GM18499 (cell line): ENCODE measurements around the gene GARNL3.

ENCODE experiments used
- ATAC-seq: cut with Tn5 transposase; IDR thresholded peaks from one replicate; pipeline ENCODE4 v1.9.1; 2021; ENCODE audit warnings: moderate number of reproducible peaks; ENCODE audit not compliant: insufficient read depth, unreplicated experiment

The GARNL3 gene

DNA sequence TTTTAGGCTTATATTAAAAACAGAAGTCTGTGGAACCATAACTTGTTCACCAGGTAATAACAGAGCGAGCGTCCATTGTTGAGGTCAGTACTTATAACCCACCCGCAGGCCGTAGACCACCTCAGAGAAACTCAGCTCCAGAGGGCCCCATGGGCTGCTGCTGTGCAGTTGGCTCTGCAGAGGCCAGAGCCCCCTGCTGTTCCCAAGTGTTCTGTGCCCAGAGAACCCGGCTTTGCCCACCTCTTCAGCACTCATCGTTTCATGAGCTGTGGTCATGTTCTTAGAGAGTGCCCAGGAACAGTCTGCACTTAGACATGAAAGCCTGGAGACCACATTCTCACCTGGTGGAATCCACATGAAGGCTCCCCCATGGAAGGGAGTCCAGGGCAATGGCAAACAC, 82.0 kb downstream of the GARNL3 start:
- ATAC-seq: no peak

DNA sequence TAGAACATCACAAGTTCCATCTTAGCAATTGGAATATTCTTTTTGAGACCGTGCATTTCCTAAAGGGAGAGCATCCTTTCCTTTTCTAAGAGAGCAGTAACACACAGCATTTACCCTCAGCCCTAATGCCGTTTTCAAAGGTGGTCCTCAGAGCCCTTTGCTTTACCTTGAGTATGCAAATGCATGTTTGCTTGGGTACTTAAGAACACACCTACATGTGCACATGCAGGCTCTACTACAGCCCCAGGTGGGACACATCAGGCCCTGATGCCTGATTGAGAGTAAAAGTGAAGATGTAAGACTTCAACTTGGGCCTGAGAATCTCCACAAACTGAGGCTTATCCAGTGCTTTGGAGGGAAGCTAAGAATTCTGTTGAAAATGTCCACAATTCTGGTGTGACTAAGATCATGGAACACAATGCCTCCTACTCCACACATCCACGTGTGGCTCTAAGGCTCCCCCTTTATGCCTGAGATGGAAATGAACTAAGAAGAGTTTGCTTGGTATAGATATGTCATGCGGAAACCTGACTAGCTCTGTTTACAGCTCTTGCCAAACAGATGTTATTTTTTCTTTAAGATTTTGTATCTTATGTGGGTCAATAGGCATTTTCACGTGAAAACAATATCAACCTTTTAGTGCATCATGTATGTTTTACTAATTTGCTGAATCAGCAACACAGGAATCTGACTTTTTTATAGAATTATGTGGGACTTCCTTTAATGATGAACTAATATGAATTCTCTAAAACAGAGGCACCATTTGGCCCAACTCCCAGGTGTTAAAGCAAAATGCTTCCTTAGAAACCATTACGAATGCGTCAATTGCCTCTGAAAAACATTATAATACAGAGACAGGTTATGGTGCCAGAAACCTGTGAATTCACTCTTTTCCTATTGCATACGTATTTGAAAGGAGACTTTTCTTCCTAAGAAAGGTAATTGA, 83.5 kb downstream of the GARNL3 start:
- no peak for ATAC-seq

DNA sequence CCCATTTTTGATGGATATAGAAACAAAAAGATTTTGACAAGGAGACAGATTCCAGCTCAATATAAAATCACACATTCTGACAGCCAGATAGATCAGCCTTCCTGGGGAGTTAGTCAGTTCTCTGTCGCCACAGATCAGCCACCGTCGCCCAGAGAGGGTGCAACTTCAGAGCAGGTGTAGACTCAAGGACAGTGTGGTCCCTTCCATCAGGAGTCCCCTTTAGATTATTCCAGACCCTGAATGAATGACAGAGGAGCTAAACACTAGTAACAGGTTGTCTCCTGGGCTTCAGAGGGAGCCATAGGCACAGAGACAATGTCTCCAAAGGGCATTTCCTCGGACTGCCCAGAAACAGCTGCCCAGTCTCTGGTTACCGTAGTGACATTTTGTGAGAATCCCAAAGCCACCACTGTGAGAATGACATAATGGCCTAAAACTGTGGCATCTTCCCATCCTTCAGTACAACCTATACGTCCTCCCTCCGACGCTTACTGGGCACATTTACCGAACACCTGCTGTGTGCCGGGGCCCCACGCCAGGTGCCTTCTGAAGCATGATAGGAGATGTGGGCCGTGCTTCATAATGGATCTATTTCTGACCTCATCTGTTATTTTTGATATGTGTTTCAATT, 85.0 kb downstream of the GARNL3 start:
- ATAC-seq: no peak

DNA sequence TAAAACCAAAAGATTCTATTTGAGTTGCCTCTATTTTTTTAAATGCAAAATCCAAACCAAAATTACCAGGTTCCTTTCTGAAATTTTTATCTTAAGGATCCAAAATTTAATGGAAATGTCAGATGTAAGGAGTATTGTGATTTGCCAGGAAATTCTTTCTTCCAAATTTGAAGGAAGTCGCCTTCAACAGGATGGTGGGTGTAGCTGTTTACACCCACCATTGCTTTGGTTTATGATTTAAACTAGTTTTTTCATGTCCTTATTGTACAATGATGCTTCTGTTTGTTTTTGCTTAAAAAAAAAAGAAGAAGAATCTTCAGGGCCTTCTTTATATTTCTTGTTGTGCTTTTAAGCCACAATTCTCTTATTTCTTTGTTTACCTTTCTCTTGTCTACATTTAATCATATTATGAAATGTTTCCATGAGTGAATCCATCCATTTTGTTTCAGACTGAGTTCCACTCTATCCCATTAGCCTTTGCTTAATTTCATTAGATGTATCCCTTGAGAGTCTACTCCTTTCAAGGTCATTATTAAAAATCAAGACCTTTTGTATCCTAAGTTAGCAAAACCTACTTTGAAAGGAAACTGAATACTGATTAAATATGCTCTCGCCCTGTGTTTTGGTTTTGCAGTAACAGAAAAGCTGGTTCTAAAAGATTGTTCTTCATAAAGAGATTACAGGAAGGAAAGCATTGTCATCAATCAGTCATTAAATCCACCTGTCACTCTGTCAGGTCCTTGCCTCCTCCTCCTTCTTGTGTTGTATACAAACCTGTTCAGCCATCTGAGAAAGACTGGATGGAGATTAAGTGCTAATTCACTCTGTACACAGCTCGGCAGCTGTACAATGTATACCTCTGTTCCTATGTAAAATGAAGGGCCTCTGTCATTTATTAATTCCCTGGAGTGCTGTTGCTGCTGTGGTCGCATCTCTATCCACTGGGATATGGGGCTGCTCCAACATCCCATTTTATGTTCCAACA, 86.9 kb downstream of the GARNL3 start:
- no peak for ATAC-seq

DNA sequence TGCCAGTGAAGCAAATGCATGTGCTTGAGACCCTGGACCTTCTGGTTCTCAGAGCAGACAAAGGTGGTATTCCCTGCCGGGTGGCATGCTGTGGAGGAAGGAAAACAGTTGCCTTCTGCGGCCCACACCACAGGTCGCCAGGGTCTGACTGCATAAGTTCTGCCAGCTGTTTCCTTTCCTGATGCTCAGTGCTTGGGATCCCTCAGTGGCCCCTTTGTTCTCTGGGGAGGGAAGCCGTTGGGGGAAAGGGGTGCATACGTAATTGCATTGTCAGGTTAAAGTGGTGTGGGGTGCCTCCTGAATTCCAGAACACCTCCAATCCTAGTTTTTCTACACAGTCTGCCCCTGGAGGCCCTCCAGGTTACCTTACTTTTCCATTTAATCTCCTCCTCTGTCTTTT, 89.3 kb downstream of the GARNL3 start:
- ATAC-seq: no peak

DNA sequence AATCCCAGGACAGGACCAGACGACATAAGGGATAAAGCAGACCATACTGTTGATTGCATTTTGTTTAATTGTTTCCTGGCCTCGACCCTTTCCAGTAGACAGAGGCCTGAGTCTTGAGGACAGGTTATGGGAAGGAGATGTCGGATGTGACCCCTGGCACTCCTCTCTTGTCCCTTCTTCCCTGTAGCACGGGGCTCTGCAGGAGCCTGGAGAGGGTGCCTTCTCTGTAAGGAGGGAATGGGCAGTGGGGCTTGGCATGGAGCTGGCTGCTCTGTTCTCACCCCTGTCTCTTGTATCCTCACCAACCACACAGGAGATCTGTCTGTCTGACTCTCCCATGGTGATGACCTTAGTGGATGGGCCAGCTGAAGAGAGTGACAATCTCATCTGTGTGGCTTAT, 92.3 kb downstream of the GARNL3 start:
- ATAC-seq: no peak

DNA sequence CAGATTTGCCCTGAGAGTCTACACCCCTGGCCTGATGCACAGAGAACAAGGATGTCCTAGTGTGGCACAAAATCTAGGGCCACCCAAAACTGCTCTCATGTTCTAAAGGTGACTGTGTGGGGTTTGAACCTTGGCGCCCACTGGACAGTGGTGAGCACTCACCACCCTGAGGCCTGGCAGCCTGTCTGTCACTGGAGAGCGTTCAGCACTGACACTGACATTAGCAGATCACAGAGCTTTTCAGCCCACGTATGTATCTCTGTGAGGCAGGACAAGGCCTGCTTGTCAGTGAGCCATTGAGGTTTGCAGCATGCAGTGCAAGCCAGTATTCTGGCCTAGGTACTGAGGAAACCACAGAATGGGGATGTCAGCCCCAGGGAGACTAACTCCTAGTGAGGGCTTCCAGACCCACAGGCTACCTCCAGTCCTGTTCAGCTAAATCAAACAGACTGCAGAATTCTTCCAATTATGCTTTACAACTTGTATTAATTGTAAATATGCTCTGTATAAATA, 93.5 kb downstream of the GARNL3 start:
- no peak for ATAC-seq

DNA sequence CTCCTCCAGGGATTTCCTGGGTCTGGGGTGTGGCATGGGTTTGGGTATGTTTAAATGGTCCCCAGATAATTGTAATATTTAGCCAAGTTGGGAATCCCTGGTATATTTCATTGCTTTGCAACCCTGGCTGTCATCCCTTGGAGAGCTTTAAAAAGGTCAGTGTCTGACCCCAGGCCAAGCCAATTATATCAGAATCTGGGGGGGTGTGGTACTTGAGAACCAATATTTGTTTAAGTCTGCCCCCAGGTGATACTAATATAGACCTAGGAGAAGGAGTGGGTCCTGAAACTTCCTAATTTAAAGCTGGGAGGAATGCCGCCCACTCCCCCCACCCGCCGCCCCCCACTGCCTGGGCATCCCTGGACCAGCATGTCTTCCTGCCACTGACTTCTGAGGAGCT, 94.2 kb downstream of the GARNL3 start:
- ATAC-seq: no peak

- no peak for ATAC-seq
Measured at GRCh38 chr9:127360250-127360649, 95.7 kb downstream of the GARNL3 start.

GRCh38 chr9:127360829-127361228, 96.3 kb downstream of the GARNL3 start:
- ATAC-seq: no peak

- ATAC-seq: no peak
Measured at GRCh38 chr9:127361561-127361960, 97.0 kb downstream of the GARNL3 start.

DNA sequence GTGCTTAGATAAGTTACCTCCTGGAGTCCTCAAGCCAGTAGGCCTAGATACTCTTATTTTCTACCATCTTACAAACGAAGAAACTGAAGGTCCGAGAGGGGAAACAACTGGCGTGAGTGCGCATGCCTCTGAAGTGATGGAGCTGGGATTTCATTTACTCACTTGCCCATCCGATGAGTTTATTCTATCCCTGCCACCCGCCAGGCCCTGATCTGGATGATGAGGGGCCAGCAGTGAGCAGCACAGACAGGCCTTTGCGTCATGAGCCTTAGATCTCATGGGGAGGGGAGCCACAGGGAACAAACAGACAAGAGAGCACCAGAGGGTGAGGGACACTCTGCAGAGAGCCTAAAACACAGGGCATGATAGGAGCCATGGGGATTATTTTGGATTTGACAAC, 98.3 kb downstream of the GARNL3 start:
- ATAC-seq: no peak

DNA sequence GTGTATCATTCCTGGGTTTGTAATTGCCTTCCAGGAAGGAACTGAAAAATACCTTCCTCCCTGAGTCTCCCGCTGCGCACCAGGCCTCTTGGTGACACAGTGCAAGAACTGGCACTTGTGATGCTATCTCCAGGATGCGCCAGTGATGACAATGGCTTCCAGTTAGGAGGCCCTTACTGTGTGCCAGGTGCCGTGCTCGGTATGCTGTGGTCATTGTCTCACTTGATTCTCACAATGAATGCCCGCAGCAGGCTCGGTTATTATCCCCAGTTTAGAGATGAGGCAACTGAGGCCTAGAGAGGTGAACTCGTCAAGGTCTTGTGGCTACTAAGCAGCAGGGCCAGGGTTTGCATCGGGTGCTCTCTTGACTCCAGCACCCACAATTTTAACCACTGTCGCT, 100.9 kb downstream of the GARNL3 start:
- ATAC-seq: no peak

GRCh38 chr9:127366594-127366993, 102.0 kb downstream of the GARNL3 start:
- ATAC-seq: no peak

DNA sequence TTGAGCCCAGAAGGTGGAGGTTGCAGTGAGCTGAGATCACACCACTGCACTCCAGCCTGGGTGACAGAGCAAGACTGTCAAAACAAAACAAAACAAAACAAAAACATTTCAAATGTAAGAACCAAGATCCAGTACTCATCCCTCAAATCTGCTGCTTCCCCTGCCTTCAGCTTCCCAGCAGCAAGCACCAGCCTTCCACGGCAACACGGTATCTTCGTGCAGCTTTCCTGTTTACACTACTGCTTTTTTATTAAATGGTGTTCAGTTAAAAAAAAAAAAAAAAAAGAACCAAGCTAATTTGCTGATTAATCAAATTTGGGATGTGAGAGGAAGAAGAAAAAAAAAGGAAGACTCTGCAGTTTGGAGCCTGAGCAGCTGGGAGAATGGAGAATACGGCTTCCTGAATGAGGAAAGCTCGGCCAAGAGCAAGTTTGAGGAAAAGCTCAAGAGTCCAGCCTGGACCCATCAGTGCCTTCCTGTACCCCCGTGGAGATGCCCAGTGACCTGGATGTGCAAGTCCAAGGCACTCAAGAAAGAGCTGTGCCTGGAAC, 104.4 kb downstream of the GARNL3 start:
- no peak for ATAC-seq

- ATAC-seq: no peak
Measured at GRCh38 chr9:127369428-127369827, 104.9 kb downstream of the GARNL3 start.

- no peak for ATAC-seq
Measured at GRCh38 chr9:127370147-127370579, 105.6 kb downstream of the GARNL3 start.

GRCh38 chr9:127370672-127371648, 106.4 kb downstream of the GARNL3 start:
- no peak for ATAC-seq

- ATAC-seq: no peak
Measured at GRCh38 chr9:127380479-127380878, 115.9 kb downstream of the GARNL3 start.
